ENCODE results near the gene LRRN2. TPM values are rescaled to one million over a fixed set of nuclear protein-coding genes. Genes with fewer than 3 reads are reported as not detected.
A peak's percentile ranks its signal among the peaks of the same experiment; 100 is the strongest.

LRRN2 gene
- total and polyA plus RNA-seq, 2 donors (not counting 1 experiment from before 2014, with no cell fraction given), result not detected

DNA sequence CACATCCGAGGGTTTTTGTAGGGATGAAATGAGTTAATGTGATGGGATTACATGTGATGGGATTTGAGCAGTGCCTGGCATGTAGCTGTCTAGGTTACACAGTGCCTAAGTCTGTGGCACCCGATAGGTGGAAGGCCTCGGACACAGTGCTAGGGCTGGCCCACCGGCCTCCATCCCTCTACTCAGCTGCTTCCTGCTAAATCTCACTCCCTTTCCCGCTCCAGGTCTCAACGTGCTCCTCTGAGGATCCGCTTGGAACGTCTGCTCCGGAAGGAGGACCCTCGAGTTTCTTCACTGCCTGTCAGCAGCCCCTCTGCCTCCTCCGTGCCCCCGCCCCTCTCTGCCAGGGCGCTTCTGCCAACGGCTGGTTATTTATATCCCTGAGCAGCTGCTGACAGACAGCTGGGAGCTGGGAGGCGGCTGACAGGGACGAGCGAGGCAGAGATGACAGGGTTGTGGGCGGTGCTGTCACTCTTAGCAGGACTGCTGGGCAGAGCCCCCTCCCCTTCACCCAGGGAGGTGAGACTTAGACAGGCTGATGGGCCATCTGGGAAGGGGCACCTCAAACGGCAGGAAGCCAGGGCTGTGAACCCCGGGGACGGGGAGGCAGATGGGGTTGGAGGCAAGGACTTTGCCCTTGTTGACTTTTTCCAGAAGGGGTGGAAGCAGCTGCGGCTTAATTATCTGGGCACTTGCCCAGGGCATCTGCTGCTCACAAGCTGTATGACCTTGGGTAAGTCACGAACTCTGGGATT is 26.6 kb upstream of the LRRN2 start:
- H3K27me3 ChIP-seq (ENCODE audit: control insufficient read depth, insufficient read depth, low read length), result peaks cover 38% of the 10 kb centered on the region
- H2AFZ ChIP-seq (ENCODE audit: low read length), result no peak overlapping the region
- H3K4me1 ChIP-seq (ENCODE audit: control insufficient read depth, extremely low read depth, insufficient read depth, low read length), result no peaks in the 10 kb centered on the region
- H3K9me3 ChIP-seq (ENCODE audit: control insufficient read depth, insufficient read depth, low read depth, low read length), result no peaks in the 10 kb centered on the region
- no peak for DNase-seq (ENCODE audit: low read depth in 2 of 2)
- H3K4me2 ChIP-seq (ENCODE audit: extremely low read depth, insufficient read depth, low read length), result no peak overlapping the region
- H4K20me1 ChIP-seq (ENCODE audit: control insufficient read depth, extremely low read depth, insufficient read depth, low read length), result no peaks in the 10 kb centered on the region
- no peak overlapping the region for H3K4me3 ChIP-seq (replicated peaks in 1 of 4; ENCODE audit: control extremely low read depth in 1 of 4, insufficient read depth in 1 of 4, low read depth in 3 of 4, low read length in 4 of 4)
- H3K27ac ChIP-seq (ENCODE audit: insufficient read depth, low read length), result no peak overlapping the region
- peak; percentile 69 for TF ChIP-seq EZH2 (IDR thresholded peaks at IDR 0.05; ENCODE audit: low read length, missing control alignments)
- TF ChIP-seq, protein P1, sequence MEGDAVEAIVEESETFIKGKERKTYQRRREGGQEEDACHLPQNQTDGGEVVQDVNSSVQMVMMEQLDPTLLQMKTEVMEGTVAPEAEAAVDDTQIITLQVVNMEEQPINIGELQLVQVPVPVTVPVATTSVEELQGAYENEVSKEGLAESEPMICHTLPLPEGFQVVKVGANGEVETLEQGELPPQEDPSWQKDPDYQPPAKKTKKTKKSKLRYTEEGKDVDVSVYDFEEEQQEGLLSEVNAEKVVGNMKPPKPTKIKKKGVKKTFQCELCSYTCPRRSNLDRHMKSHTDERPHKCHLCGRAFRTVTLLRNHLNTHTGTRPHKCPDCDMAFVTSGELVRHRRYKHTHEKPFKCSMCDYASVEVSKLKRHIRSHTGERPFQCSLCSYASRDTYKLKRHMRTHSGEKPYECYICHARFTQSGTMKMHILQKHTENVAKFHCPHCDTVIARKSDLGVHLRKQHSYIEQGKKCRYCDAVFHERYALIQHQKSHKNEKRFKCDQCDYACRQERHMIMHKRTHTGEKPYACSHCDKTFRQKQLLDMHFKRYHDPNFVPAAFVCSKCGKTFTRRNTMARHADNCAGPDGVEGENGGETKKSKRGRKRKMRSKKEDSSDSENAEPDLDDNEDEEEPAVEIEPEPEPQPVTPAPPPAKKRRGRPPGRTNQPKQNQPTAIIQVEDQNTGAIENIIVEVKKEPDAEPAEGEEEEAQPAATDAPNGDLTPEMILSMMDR (conservative IDR thresholded peaks at IDR 0.05 in 1 of 2, IDR thresholded peaks at IDR 0.05 in 1 of 2; ENCODE audit: low read depth in 1 of 2, low read length in 2 of 2), result no peak
- no peaks in the 10 kb centered on the region for H3K79me2 ChIP-seq (ENCODE audit: control insufficient read depth, insufficient read depth, low read length)
- no peak overlapping the region for H3K9ac ChIP-seq (ENCODE audit: insufficient read depth, low read length)
- no peaks in the 10 kb centered on the region for H3K36me3 ChIP-seq (ENCODE audit: control insufficient read depth, insufficient read depth, low read length)

DNA sequence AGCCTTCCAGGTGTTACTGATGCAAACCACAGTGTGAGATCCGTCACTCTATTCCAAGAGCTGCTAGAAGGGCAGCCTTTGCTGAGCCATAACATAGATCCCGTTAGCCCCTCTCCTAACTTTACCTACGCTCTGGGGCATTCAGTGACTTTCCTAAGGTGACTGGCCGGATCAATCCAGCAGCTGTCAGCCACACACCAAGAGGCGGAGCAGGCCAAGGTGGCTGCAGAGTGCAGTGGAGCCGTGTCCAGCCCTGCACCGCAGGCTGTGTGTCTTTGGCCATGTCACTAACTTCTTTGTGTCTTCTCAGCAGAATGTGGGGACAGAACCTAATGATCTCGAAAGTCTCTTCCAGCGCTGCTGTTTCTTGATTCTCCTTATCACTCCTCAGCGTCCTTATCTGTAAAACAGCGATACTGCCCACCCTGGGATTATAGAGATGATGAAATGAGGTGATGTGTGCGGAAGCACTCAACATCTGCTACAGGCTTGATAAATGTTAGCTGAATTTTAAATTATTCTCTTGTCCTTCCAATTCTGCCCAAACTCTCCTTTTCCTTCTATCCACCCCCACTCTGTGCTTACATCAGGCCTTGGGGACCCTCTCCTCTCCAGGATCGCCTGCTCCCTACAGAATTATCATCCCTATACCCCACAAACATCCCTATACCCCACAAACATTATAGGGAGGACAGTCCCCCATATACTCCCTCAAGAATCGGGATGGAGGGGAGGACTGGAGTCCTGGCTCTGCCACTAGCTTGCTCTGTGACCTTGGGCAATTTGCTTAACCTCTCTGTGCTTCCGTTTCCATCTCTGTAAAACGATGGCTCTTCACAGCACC is 25.8 kb upstream of the LRRN2 start:
- Histone ChIP-seq H3K79me2 (ENCODE audit: control insufficient read depth, insufficient read depth, low read length) (no peaks in the 10 kb centered on the region), H3K4me3 (replicated peaks in 1 of 4; ENCODE audit: control extremely low read depth in 1 of 4, insufficient read depth in 1 of 4, low read depth in 3 of 4, low read length in 4 of 4) (no peak overlapping the region), H3K36me3 (ENCODE audit: control insufficient read depth, insufficient read depth, low read length) (no peaks in the 10 kb centered on the region), H3K27ac (ENCODE audit: insufficient read depth, low read length) (no peak overlapping the region), H4K20me1 (ENCODE audit: control insufficient read depth, extremely low read depth, insufficient read depth, low read length) (no peaks in the 10 kb centered on the region), H3K4me1 (ENCODE audit: control insufficient read depth, extremely low read depth, insufficient read depth, low read length) (no peaks in the 10 kb centered on the region), H3K9me3 (ENCODE audit: control insufficient read depth, insufficient read depth, low read depth, low read length) (no peaks in the 10 kb centered on the region), H3K27me3 (ENCODE audit: control insufficient read depth, insufficient read depth, low read length) (peaks cover 38% of the 10 kb centered on the region), H2AFZ (ENCODE audit: low read length) (no peak overlapping the region), H3K4me2 (ENCODE audit: extremely low read depth, insufficient read depth, low read length) (no peak overlapping the region), H3K9ac (ENCODE audit: insufficient read depth, low read length) (no peak overlapping the region)
- no peak for DNase-seq (ENCODE audit: low read depth in 2 of 2)
- no peak for TF ChIP-seq EZH2 (IDR thresholded peaks at IDR 0.05; ENCODE audit: low read length, missing control alignments)
- TF ChIP-seq, protein P1 (conservative IDR thresholded peaks at IDR 0.05 in 1 of 2, IDR thresholded peaks at IDR 0.05 in 1 of 2; ENCODE audit: low read depth in 1 of 2, low read length in 2 of 2), result no peak
